ENCODE data around the gene PRKAG2. TPM values are rescaled to one million over a fixed set of nuclear protein-coding genes. Genes with fewer than 3 reads are reported as not detected.

The PRKAG2 gene
- total RNA-seq, 1 donor from 2014 or later, result 21.1 TPM

- no peaks in the 10 kb centered on the region for H3K27me3 ChIP-seq (ENCODE audit: control insufficient read depth, insufficient read depth, low read length)
- no peak for TF ChIP-seq CTCF (IDR thresholded peaks at IDR 0.05; ENCODE audit: insufficient read depth, low read length, poor library complexity, severe bottlenecking)
- no peak overlapping the region for H3K4me3 ChIP-seq (ENCODE audit: low read depth, low read length)
- H3K36me3 ChIP-seq (ENCODE audit: control insufficient read depth, insufficient read depth, low read length), result no peaks in the 10 kb centered on the region
- DNase-seq (ENCODE audit: low read depth), result no peak
Observed at GRCh38 chr7:151566897-151567320, 310.0 kb downstream of the PRKAG2 start.

- no peak for TF ChIP-seq CTCF (IDR thresholded peaks at IDR 0.05; ENCODE audit: insufficient read depth, low read length, poor library complexity, severe bottlenecking)
- no peaks in the 10 kb centered on the region for H3K27me3 ChIP-seq (ENCODE audit: control insufficient read depth, insufficient read depth, low read length)
- no peak for DNase-seq (ENCODE audit: low read depth)
Observed at GRCh38 chr7:151565541-151565940, 311.4 kb downstream of the PRKAG2 start.

GRCh38 chr7:151560243-151560642 is 316.7 kb downstream of the PRKAG2 start:
- Histone ChIP-seq H3K36me3 (ENCODE audit: control insufficient read depth, insufficient read depth, low read length) (no peaks in the 10 kb centered on the region), H3K27me3 (ENCODE audit: control insufficient read depth, insufficient read depth, low read length) (no peaks in the 10 kb centered on the region), H3K4me3 (ENCODE audit: low read depth, low read length) (no peak overlapping the region)
- no peak for TF ChIP-seq CTCF (IDR thresholded peaks at IDR 0.05; ENCODE audit: insufficient read depth, low read length, poor library complexity, severe bottlenecking)
- DNase-seq (ENCODE audit: low read depth), result no peak

More at GRCh38 chr7:151565541-151565940, 311.4 kb downstream of the PRKAG2 start:
- Histone ChIP-seq H3K4me3 (ENCODE audit: low read depth, low read length) (no peak overlapping the region), H3K36me3 (ENCODE audit: control insufficient read depth, insufficient read depth, low read length) (no peaks in the 10 kb centered on the region)

- no peak overlapping the region for H3K4me3 ChIP-seq (ENCODE audit: low read depth, low read length)
- DNase-seq (ENCODE audit: low read depth), result no peak
- no peaks in the 10 kb centered on the region for H3K27me3 ChIP-seq (ENCODE audit: control insufficient read depth, insufficient read depth, low read length)
- no peaks in the 10 kb centered on the region for H3K36me3 ChIP-seq (ENCODE audit: control insufficient read depth, insufficient read depth, low read length)
- no peak for TF ChIP-seq CTCF (IDR thresholded peaks at IDR 0.05; ENCODE audit: insufficient read depth, low read length, poor library complexity, severe bottlenecking)
Observed at GRCh38 chr7:151559557-151560183, 317.2 kb downstream of the PRKAG2 start.

- TF ChIP-seq CTCF (IDR thresholded peaks at IDR 0.05; ENCODE audit: insufficient read depth, low read length, poor library complexity, severe bottlenecking), result no peak
- no peak for DNase-seq (ENCODE audit: low read depth)
- Histone ChIP-seq H3K27me3 (ENCODE audit: control insufficient read depth, insufficient read depth, low read length) (no peaks in the 10 kb centered on the region), H3K4me3 (ENCODE audit: low read depth, low read length) (no peak overlapping the region), H3K36me3 (ENCODE audit: control insufficient read depth, insufficient read depth, low read length) (no peaks in the 10 kb centered on the region)
Observed at GRCh38 chr7:151558575-151558974, 318.3 kb downstream of the PRKAG2 start.

GRCh38 chr7:151556592-151556991 is 320.3 kb downstream of the PRKAG2 start:
- no peak for TF ChIP-seq CTCF (IDR thresholded peaks at IDR 0.05; ENCODE audit: insufficient read depth, low read length, poor library complexity, severe bottlenecking)
- Histone ChIP-seq H3K4me3 (ENCODE audit: low read depth, low read length) (no peak overlapping the region), H3K27me3 (ENCODE audit: control insufficient read depth, insufficient read depth, low read length) (no peaks in the 10 kb centered on the region), H3K36me3 (ENCODE audit: control insufficient read depth, insufficient read depth, low read length) (no peaks in the 10 kb centered on the region)
- DNase-seq (ENCODE audit: low read depth), result no peak
